H1 (cell line): ENCODE data around the gene ZNF511.

Experiments used
- CREB1 ChIP-seq: IDR thresholded peaks from 2 replicates; pipeline ENCODE4 v1.6.1; 2012; ENCODE audit warnings: inconsistent platforms
- TF ChIP-seq, protein P1 (sequence below), 3 experiments: IDR thresholded peaks; 1 replicate in 2 of 3; 2 replicates in 1 of 3; pipeline versions ENCODE4 v1.5.1 to v1.6.1; 2011; ENCODE audit warnings: low read length in 3 of 3, mild to moderate bottlenecking in 3 of 3, inconsistent platforms in 2 of 3, low read depth in 1 of 3, moderate library complexity in 1 of 3; ENCODE audit not compliant: insufficient read depth in 1 of 3; ENCODE audit errors: control extremely low read depth in 1 of 3

DNA sequence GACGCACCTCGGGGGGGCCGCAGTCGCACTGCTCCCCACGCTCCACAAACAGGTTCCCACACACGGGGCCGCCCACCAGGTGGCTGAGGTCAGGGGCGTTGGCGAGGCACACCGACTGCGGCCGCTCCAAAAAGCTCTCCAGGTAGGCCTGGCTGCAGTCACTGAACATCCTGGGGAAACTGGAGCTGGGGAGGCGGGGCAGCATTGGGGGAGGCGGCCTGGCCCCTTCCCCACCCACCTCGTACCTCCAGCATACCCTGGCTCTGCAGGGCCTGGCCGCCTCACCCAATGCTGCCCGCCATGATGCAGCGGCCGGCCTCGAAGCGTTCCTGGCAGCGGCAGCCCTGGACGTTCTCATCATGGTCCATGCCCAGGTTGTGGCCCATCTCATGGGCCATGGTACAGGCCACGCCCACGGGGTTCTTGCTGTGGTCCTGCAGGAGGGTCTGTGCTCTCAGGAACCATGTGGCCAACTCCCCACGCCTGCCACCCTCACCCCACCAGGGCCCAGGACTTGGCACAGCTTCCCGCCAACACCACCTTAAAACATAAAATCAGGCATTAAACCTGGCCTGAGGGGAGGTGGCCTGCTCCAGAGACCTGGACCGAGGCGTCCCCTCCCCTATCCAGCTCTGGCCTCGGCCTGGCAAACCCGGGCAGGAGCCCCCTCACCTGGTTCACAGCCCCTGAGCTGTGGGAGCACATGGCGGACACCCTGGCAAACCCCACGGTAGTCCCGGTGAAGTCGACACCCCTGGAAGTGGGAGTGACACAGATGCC, 37.0 kb upstream of the ZNF511 start:
- TF ChIP-seq, protein P1, sequence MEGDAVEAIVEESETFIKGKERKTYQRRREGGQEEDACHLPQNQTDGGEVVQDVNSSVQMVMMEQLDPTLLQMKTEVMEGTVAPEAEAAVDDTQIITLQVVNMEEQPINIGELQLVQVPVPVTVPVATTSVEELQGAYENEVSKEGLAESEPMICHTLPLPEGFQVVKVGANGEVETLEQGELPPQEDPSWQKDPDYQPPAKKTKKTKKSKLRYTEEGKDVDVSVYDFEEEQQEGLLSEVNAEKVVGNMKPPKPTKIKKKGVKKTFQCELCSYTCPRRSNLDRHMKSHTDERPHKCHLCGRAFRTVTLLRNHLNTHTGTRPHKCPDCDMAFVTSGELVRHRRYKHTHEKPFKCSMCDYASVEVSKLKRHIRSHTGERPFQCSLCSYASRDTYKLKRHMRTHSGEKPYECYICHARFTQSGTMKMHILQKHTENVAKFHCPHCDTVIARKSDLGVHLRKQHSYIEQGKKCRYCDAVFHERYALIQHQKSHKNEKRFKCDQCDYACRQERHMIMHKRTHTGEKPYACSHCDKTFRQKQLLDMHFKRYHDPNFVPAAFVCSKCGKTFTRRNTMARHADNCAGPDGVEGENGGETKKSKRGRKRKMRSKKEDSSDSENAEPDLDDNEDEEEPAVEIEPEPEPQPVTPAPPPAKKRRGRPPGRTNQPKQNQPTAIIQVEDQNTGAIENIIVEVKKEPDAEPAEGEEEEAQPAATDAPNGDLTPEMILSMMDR (IDR thresholded peaks at IDR 0.05; ENCODE audit: control extremely low read depth in 1 of 3, insufficient read depth in 1 of 3, low read depth in 1 of 3, low read length in 3 of 3), result no peak
- no peak for TF ChIP-seq CREB1
